WTC11 (cell line): ENCODE measurements around the gene BICC1. TPM values are rescaled to one million over a fixed set of nuclear protein-coding genes. Genes with fewer than 3 reads are reported as not detected.

Source experiments
- ATAC-seq: fragments of 200-7000 bp; cut with Tn5 transposase; 2 replicates; pipeline ENCODE4 v1.10.0; 2021; ENCODE audit warnings: mild to moderate bottlenecking, moderate library complexity
- CTCF ChIA-PET: fragments of 300-600 bp; sonication (Branson Sonifier 250); formaldehyde crosslinking; loops from one replicate; lab custom pipeline; 2021; ENCODE audit warnings: antibody characterized with exemption; lab: Charles Lee
- POLR2A ChIA-PET: fragments of 350-600 bp; sonication (Branson Sonifier 250); formaldehyde crosslinking; loops from one replicate; lab custom pipeline; 2021; ENCODE audit warnings: antibody characterized with exemption; lab: Charles Lee
- DNase-seq: peaks from one replicate; pipeline ENCODE4 v3.0.0; 2021; ENCODE audit warnings: low spot score
- H3K27ac Mint-ChIP-seq: 2 replicates; pipeline ENCODE4 v1.8.0; 2021; ENCODE audit warnings: mixed read lengths
- H3K27me3 Mint-ChIP-seq: 2 replicates; pipeline ENCODE4 v1.8.0; 2021; ENCODE audit warnings: low read depth, mild to moderate bottlenecking, moderate library complexity, mixed read lengths
- H3K36me3 Mint-ChIP-seq: 2 replicates; pipeline ENCODE4 v1.8.0; 2021; ENCODE audit warnings: mixed read lengths
- H3K4me1 Mint-ChIP-seq: 2 replicates; pipeline ENCODE4 v1.8.0; 2022; ENCODE audit warnings: mixed read lengths
- H3K4me3 Mint-ChIP-seq: 2 replicates; pipeline ENCODE4 v1.8.0; 2021; ENCODE audit warnings: mild to moderate bottlenecking, moderate library complexity, mixed read lengths
- H3K9me3 Mint-ChIP-seq: 2 replicates; pipeline ENCODE4 v1.8.0; 2021; ENCODE audit warnings: mixed read lengths
- CBFB ChIP-seq: sonication (generic); formaldehyde crosslinking; IDR thresholded peaks from 2 replicates; pipeline ENCODE4 v1.8.1; 2022; ENCODE audit warnings: mild to moderate bottlenecking, low read depth, missing genetic modification reagents
- ELF4 ChIP-seq: sonication (generic); formaldehyde crosslinking; IDR thresholded peaks from 2 replicates; pipeline ENCODE4 v1.8.1; 2022; ENCODE audit warnings: low read depth, mild to moderate bottlenecking, moderate library complexity, missing genetic modification reagents
- EMX1 ChIP-seq: fragments of 250-450 bp; sonication (Bioruptor Pico); IDR thresholded peaks from 2 replicates; pipeline ENCODE4 v1.8.0; 2021; ENCODE audit warnings: mild to moderate bottlenecking
- ESRRA ChIP-seq: sonication (generic); formaldehyde crosslinking; IDR thresholded peaks from 2 replicates; pipeline ENCODE4 v1.8.1; 2022; ENCODE audit warnings: mild to moderate bottlenecking, missing genetic modification reagents, borderline replicate concordance
- FOXK1 ChIP-seq: sonication (generic); formaldehyde crosslinking; IDR thresholded peaks from 2 replicates; pipeline ENCODE4 v1.8.0; 2022; ENCODE audit warnings: mild to moderate bottlenecking, moderate library complexity, missing genetic modification reagents
- JUN ChIP-seq: sonication (generic); formaldehyde crosslinking; IDR thresholded peaks from 2 replicates; pipeline ENCODE4 v1.8.0; 2023; ENCODE audit warnings: mild to moderate bottlenecking, missing genetic modification reagents
- NFE2L1 ChIP-seq: sonication (generic); formaldehyde crosslinking; IDR thresholded peaks from 2 replicates; pipeline ENCODE4 v1.8.1; 2023; ENCODE audit warnings: missing genetic modification reagents
- TEAD1 ChIP-seq: sonication (generic); formaldehyde crosslinking; IDR thresholded peaks from 2 replicates; pipeline ENCODE4 v1.8.0; 2022; ENCODE audit warnings: mild to moderate bottlenecking, missing genetic modification reagents
- ZNF396 ChIP-seq: fragments of 250-450 bp; sonication (Bioruptor Pico); IDR thresholded peaks from 2 replicates; pipeline ENCODE4 v1.8.0; 2021; ENCODE audit warnings: mild to moderate bottlenecking, moderate library complexity, borderline replicate concordance
- total RNA-seq: library from RNA; stranded (reverse); gene quantifications from 3 replicates; pipeline ENCODE4 v1.2.3, GENCODE V29; 2021
- TF ChIP-seq, protein P1 (sequence below): sonication (generic); formaldehyde crosslinking; conservative IDR thresholded peaks from 2 replicates; pipeline ENCODE4 v1.8.1; 2022; ENCODE audit warnings: mild to moderate bottlenecking, missing genetic modification reagents
- TF ChIP-seq, protein P2 (sequence below): sonication (generic); formaldehyde crosslinking; IDR thresholded peaks from 2 replicates; pipeline ENCODE4 v1.8.0; 2022; ENCODE audit warnings: mild to moderate bottlenecking, missing genetic modification reagents
- TF ChIP-seq, protein P3 (sequence below): sonication (generic); formaldehyde crosslinking; IDR thresholded peaks from 2 replicates; pipeline ENCODE4 v1.8.1; 2023; ENCODE audit warnings: mild to moderate bottlenecking, missing genetic modification reagents, borderline replicate concordance
- TF ChIP-seq, protein P4 (sequence below): sonication (generic); formaldehyde crosslinking; IDR thresholded peaks from 2 replicates; pipeline ENCODE4 v1.8.1; 2023; ENCODE audit warnings: mild to moderate bottlenecking, moderate library complexity, missing genetic modification reagents
- TF ChIP-seq, protein P5 (sequence below): fragments of 250-450 bp; sonication (Bioruptor Pico); IDR thresholded peaks from 2 replicates; pipeline ENCODE4 v1.9.0; 2021; ENCODE audit warnings: mild to moderate bottlenecking
- TF ChIP-seq, protein P6 (sequence below): fragments of 250-450 bp; sonication (Bioruptor Pico); conservative IDR thresholded peaks from 2 replicates; pipeline ENCODE4 v1.9.0; 2021; ENCODE audit warnings: mild to moderate bottlenecking

BICC1 gene
- total RNA-seq, 1 experiment from 2014 or later: 0.61 TPM

DNA sequence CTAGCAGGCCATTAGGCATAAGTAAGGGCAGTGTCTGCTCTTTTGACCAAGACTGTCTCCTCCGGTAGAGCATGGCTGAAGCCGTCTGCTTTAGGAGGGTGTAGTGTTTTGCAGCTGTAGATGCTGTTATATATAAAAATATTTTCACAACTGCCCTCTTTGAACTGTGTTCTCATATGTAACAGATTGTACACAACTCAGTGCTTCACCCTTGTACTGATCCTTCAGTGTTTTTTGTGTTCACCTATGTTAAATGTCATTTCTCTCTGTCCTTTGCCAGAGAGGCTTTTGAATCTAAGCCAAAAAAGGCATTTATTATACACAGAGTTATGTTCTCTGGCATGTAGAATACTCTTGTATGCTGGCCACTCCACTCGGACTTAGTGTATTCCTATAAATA is 135.5 kb downstream of the BICC1 start (continued):
- TF ChIP-seq ESRRA (CRISPR knock-in tag): no peak
- no peak for TF ChIP-seq TEAD1 (CRISPR knock-in tag)
- TF ChIP-seq, protein P1, sequence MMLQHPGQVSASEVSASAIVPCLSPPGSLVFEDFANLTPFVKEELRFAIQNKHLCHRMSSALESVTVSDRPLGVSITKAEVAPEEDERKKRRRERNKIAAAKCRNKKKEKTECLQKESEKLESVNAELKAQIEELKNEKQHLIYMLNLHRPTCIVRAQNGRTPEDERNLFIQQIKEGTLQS: no peak
- TF ChIP-seq, protein P2, sequence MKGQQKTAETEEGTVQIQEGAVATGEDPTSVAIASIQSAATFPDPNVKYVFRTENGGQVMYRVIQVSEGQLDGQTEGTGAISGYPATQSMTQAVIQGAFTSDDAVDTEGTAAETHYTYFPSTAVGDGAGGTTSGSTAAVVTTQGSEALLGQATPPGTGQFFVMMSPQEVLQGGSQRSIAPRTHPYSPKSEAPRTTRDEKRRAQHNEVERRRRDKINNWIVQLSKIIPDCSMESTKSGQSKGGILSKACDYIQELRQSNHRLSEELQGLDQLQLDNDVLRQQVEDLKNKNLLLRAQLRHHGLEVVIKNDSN (CRISPR knock-in tag): no peak
- TF ChIP-seq, protein P3, sequence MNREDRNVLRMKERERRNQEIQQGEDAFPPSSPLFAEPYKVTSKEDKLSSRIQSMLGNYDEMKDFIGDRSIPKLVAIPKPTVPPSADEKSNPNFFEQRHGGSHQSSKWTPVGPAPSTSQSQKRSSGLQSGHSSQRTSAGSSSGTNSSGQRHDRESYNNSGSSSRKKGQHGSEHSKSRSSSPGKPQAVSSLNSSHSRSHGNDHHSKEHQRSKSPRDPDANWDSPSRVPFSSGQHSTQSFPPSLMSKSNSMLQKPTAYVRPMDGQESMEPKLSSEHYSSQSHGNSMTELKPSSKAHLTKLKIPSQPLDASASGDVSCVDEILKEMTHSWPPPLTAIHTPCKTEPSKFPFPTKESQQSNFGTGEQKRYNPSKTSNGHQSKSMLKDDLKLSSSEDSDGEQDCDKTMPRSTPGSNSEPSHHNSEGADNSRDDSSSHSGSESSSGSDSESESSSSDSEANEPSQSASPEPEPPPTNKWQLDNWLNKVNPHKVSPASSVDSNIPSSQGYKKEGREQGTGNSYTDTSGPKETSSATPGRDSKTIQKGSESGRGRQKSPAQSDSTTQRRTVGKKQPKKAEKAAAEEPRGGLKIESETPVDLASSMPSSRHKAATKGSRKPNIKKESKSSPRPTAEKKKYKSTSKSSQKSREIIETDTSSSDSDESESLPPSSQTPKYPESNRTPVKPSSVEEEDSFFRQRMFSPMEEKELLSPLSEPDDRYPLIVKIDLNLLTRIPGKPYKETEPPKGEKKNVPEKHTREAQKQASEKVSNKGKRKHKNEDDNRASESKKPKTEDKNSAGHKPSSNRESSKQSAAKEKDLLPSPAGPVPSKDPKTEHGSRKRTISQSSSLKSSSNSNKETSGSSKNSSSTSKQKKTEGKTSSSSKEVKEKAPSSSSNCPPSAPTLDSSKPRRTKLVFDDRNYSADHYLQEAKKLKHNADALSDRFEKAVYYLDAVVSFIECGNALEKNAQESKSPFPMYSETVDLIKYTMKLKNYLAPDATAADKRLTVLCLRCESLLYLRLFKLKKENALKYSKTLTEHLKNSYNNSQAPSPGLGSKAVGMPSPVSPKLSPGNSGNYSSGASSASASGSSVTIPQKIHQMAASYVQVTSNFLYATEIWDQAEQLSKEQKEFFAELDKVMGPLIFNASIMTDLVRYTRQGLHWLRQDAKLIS (CRISPR knock-in tag): no peak
- no peak for TF ChIP-seq EMX1 (CRISPR knock-in tag)
- no peak for TF ChIP-seq CBFB (CRISPR knock-in tag)
- no peak for TF ChIP-seq NFE2L1 (CRISPR knock-in tag)
- TF ChIP-seq, all 79 proteins: peak for 0

DNA sequence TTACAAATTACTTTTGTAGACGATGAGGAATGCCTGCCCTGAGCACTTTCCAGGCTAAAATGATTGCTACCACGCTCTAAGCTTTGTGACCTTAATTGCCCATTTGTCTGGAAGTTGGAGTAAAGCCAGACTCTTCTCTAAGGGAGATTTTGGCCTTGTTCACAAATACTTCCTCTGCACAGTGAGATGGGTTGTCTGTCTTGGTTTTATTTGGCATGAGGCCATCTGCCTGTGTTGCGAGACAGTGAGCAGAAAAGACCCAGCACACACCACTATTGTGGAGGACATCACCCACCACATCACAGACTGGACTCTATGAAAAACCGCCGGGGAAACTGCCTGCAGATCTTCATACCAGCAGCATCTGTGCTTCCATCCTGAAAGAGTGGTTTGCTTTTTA is 138.4 kb downstream of the BICC1 start:
- POLR2A ChIA-PET: no interaction called here
- DNase-seq: no peak
- peak overlapping the region; percentile 51; the same call in 1 of the 2 replicates for H3K27ac Mint-ChIP-seq

More for the DNA sequence above, 138.4 kb downstream of the BICC1 start:
- H3K4me3 Mint-ChIP-seq: no peak overlapping the region
- H3K9me3 Mint-ChIP-seq: no peaks in the 10 kb centered on the region
- CTCF ChIA-PET: interaction anchor here (1.0 to 1.1 kb wide), 2 partner anchors 10 to 120 kb away, joined by 3 to 6 read pairs; no protein-coding TSS in a partner anchor
- H3K27me3 Mint-ChIP-seq: no peaks in the 10 kb centered on the region
- H3K4me1 Mint-ChIP-seq: peaks cover 11% of the 10 kb centered on the region
- no peaks in the 10 kb centered on the region for H3K36me3 Mint-ChIP-seq
- ATAC-seq: no peak; the same call in 1 of the 2 replicates
- TF ChIP-seq ZNF396 (CRISPR knock-in tag): no peak
- TF ChIP-seq, protein P4, sequence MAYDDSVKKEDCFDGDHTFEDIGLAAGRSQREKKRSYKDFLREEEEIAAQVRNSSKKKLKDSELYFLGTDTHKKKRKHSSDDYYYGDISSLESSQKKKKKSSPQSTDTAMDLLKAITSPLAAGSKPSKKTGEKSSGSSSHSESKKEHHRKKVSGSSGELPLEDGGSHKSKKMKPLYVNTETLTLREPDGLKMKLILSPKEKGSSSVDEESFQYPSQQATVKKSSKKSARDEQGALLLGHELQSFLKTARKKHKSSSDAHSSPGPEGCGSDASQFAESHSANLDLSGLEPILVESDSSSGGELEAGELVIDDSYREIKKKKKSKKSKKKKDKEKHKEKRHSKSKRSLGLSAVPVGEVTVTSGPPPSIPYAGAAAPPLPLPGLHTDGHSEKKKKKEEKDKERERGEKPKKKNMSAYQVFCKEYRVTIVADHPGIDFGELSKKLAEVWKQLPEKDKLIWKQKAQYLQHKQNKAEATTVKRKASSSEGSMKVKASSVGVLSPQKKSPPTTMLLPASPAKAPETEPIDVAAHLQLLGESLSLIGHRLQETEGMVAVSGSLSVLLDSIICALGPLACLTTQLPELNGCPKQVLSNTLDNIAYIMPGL (CRISPR knock-in tag): no peak
- no peak for TF ChIP-seq CBFB (CRISPR knock-in tag)
- TF ChIP-seq FOXK1 (CRISPR knock-in tag): no peak
- TF ChIP-seq, protein P5, sequence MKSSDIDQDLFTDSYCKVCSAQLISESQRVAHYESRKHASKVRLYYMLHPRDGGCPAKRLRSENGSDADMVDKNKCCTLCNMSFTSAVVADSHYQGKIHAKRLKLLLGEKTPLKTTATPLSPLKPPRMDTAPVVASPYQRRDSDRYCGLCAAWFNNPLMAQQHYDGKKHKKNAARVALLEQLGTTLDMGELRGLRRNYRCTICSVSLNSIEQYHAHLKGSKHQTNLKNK (CRISPR knock-in tag): no peak
- TF ChIP-seq JUN (CRISPR knock-in tag): no peak
- TF ChIP-seq ELF4: no peak
- TF ChIP-seq, protein P6, sequence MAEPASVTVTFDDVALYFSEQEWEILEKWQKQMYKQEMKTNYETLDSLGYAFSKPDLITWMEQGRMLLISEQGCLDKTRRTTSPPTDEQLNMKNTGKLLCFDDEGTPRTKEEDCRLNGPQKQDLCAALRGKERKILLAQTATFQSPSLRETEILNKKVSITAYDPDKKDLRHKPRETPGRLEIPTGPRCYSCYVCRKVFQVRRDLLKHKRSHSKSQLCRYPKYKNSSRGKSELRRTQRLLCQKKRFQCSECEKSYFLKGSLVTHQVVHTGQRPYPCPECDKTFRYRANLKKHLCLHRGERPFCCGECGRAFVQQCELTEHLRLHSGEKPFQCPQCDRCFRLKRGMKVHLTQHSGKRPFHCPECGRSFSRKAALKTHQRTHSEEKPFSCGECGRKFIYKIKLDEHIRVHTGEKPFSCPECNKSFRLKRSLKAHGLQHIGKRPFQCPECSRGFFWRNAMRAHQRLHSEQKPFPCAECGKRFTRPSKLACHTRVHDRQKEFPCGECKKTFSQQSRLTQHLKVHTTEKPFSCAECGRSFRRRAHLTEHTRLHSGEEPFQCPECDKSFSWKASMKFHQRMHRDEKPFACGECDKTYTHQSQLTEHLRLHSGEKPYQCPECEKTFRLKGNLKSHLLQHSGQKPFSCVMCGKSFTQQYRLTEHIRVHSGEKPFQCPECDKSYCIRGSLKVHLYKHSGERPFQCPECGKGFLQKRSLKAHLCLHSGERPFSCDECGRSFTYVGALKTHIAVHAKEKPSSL (CRISPR knock-in tag): no peak
- TF ChIP-seq, all 79 proteins: peak for 0
